GM23248 (cell line): Measurements from ENCODE around the gene GDF10. TPM values are rescaled to one million over a fixed set of nuclear protein-coding genes. Genes with fewer than 3 reads are reported as not detected.

Experiments used
- DNase-seq: peaks from one replicate; pipeline ENCODE4 v3.0.0-alpha.2; 2015
- H2AFZ ChIP-seq: fragments of 200-600 bp; sonication (generic); 2 replicates; pipeline ENCODE4 v1.6.1; 2016; ENCODE audit warnings: antibody characterized with exemption
- H3F3A ChIP-seq: fragments of 200-600 bp; sonication (generic); 2 replicates; pipeline ENCODE4 v1.6.1; 2016; ENCODE audit warnings: mild to moderate bottlenecking, antibody characterized with exemption, mixed run types; ENCODE audit not compliant: insufficient read depth
- H3K27ac ChIP-seq: fragments of 200-600 bp; sonication (generic); 2 replicates; pipeline ENCODE4 v1.5.1; 2016; ENCODE audit warnings: mild to moderate bottlenecking
- H3K27me3 ChIP-seq: fragments of 200-600 bp; sonication (generic); replicated peaks from 2 replicates; pipeline ENCODE4 v1.6.1; 2016; ENCODE audit warnings: mild to moderate bottlenecking; ENCODE audit not compliant: insufficient read depth
- H3K36me3 ChIP-seq: fragments of 200-600 bp; sonication (generic); 2 replicates; pipeline ENCODE4 v1.6.1; 2016; ENCODE audit warnings: low read depth, mild to moderate bottlenecking
- H3K4me1 ChIP-seq: fragments of 200-600 bp; sonication (generic); 2 replicates; pipeline ENCODE4 v1.6.1; 2016; ENCODE audit warnings: mild to moderate bottlenecking; ENCODE audit not compliant: insufficient read depth
- H3K4me2 ChIP-seq: fragments of 200-600 bp; sonication (generic); one replicate; pipeline ENCODE4 v1.6.1; 2016; ENCODE audit warnings: mild to moderate bottlenecking; ENCODE audit not compliant: unreplicated experiment
- H3K4me3 ChIP-seq: fragments of 200-600 bp; sonication (generic); 2 replicates; pipeline ENCODE4 v1.5.1; 2016; ENCODE audit warnings: mild to moderate bottlenecking
- H3K79me2 ChIP-seq: fragments of 200-600 bp; sonication (generic); 2 replicates; pipeline ENCODE4 v1.6.1; 2016; ENCODE audit warnings: mild to moderate bottlenecking; ENCODE audit not compliant: insufficient read depth
- H3K9ac ChIP-seq: fragments of 200-600 bp; sonication (generic); 2 replicates; pipeline ENCODE4 v1.6.1; 2016; ENCODE audit warnings: mild to moderate bottlenecking
- H3K9me2 ChIP-seq: fragments of 200-600 bp; sonication (generic); 2 replicates; pipeline ENCODE4 v1.6.1; 2016; ENCODE audit warnings: mixed run types, mild to moderate bottlenecking, moderate library complexity; ENCODE audit not compliant: insufficient read depth
- H3K9me3 ChIP-seq: fragments of 200-600 bp; sonication (generic); one replicate; pipeline ENCODE4 v1.6.1; 2017; ENCODE audit warnings: low read depth
- H4K20me1 ChIP-seq: fragments of 200-600 bp; sonication (generic); 2 replicates; pipeline ENCODE4 v1.6.0; 2016; ENCODE audit not compliant: insufficient read depth
- EZH2 ChIP-seq: fragments of 200-600 bp; sonication (generic); IDR thresholded peaks from 2 replicates; pipeline ENCODE4 v1.6.1; 2018; ENCODE audit warnings: antibody characterized with exemption, mild to moderate bottlenecking; ENCODE audit not compliant: insufficient read depth, poor library complexity, severe bottlenecking
- EZH2phosphoT487 ChIP-seq: fragments of 200-600 bp; sonication (generic); IDR thresholded peaks from 2 replicates; pipeline ENCODE4 v1.6.1; 2018; ENCODE audit warnings: antibody characterized with exemption, moderate library complexity, mild to moderate bottlenecking, low read depth; ENCODE audit not compliant: insufficient read depth
- WGBS, 2 experiments: methylation state at CpG; one replicate each; pipeline ENCODE4 v1.1.6; 2015 to 2017; ENCODE audit warnings: low lambda C conversion rate in 2 of 2, low coverage in 1 of 2; ENCODE audit errors: missing lambda C conversion rate in 2 of 2; 5-methylcytosine and 5-hydroxymethylcytosine counted together
- in situ Hi-C: fragments of 300-500 bp; cut with MboI; formaldehyde crosslinking; loops from 2 replicates; pipeline ENCODE4 v1.15.0; 2020
- polyA plus RNA-seq: library from polyadenylated mRNA; unstranded; fragments of >200 nt; fragmentation: Nextera tagmentation; extraction: Ambion mirVana; gene quantifications from 2 replicates; pipeline ENCODE4 v1.2.1, GENCODE V29; 2016
- total RNA-seq: library from RNA; depleted of rRNA; stranded (reverse); fragments of >200 nt; shearing (Covaris generic); gene quantifications from 2 replicates; pipeline ENCODE4 v1.2.3, GENCODE V29; 2014; rRNA removed

Gene GDF10, protein sequence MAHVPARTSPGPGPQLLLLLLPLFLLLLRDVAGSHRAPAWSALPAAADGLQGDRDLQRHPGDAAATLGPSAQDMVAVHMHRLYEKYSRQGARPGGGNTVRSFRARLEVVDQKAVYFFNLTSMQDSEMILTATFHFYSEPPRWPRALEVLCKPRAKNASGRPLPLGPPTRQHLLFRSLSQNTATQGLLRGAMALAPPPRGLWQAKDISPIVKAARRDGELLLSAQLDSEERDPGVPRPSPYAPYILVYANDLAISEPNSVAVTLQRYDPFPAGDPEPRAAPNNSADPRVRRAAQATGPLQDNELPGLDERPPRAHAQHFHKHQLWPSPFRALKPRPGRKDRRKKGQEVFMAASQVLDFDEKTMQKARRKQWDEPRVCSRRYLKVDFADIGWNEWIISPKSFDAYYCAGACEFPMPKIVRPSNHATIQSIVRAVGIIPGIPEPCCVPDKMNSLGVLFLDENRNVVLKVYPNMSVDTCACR
- total RNA-seq (0.22 TPM in 1 of 2 replicates, not detected in the other), polyA plus RNA-seq (0.08 TPM in 1 of 2 replicates, not detected in the other)

DNA sequence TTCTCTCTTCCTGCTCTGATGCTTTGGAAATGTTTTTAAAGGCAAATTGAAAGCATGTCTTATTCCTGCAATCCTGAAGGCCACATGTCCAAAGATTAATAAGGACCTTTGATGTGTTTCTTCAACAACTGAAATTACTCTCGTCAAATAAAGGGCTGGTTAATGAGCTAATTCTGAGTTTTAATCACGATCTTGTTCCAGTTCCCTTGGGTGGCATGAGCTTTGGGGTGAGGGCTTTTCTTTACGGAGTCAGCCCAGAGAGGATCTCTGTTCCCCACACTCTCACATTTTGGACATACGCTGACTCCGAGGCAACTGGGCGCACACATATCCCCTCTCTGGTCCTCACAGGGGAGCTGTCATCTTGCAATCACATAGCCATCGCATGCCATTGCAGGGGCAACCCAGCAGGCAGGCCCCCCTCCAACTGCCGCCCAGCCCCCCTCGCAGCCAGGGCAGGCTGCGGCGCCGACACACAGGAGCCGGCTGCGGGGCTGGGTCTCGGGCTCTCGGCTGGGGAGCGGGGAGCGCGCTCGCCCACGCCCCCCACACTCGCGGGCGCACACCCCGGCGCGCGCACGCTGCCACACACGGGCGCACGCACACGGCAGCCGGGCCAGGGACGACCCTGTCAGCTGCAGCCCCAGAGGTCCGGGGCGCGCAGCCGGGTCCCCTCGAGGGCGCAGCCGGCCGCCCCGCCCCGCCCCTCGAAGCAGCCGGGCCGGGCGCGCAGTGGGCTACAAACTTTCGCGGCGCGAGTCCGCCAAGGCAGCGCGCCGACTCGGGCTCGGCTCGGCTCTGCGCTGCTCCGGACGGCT, at the start of gene GDF10:
TSS of gene GDF10 (plus strand) at position 587 of the 818 bp plus-strand sequence. CDS start 455 bp downstream, outside the sequence.
- Histone ChIP-seq H3K4me1 (no peaks in the 10 kb centered on the region), H3K9me3 (no peaks in the 10 kb centered on the region), H3K9ac (no peak within 1 kb of the TSS), H3K79me2 (no peaks in the 10 kb centered on the region), H3K27ac (no peak within 1 kb of the TSS), H3K27me3 (peaks cover 80% of the 10 kb centered on the region), H4K20me1 (no peaks in the 10 kb centered on the region), H3K36me3 (no peaks in the 10 kb centered on the region), H3K4me3 (peak within 1 kb of the TSS; percentile 18; the same call in 1 of the 2 replicates), H3K9me2 (no peaks in the 10 kb centered on the region), H3F3A (no peaks in the 10 kb centered on the region), H3K4me2 (no peak within 1 kb of the TSS), H2AFZ (no peak within 1 kb of the TSS)
- 4 to 8% methylated on average over 33 to 62 of the region's 64 CpGs for WGBS, 2 experiments
- no peak for DNase-seq
- TF ChIP-seq EZH2phosphoT487 (no peak), EZH2 (peak; percentile 57)
- in situ Hi-C loops: loop anchor here (10.0 kb wide), 1 partner anchor 245 kb away; no protein-coding TSS in a partner anchor

DNA sequence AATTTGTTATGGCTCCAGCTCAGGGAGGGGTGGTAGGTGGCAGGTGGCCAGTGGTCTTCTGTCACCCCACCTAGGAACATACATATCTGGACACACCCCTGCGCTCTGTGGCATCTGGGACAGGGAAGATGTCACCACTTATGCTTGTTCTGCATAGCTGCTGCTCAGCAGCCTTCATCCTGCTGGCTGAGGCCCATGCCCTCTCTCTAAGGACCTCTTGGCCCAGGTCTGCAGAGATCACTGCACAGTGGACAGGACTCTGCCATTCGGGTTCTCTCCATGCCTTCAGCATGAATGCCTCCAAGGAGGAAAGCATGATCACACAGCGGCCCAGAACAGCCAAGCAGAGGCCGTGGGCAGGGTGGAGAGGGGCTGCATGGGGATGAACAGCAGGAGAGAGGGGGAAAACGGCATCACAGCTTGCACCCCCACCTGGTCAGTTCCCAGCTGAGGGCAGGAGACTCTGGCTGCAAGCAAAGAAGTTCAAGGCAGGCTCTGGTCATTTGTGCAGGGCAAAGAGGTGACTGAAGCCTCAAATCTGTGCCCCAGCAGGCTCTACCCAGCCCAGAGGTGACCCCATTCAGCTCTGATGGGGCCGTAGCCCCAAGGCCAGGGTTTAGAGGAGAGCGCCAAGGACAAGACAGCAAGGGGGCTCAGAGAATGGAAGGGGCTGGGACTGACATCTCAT, 47.8 kb upstream of the GDF10 start:
- Histone ChIP-seq H3K4me3 (no peak overlapping the region), H3K4me2 (no peak overlapping the region), H3K4me1 (no peaks in the 10 kb centered on the region), H3K9ac (no peak overlapping the region), H3K27ac (no peak overlapping the region), H3K9me2 (no peaks in the 10 kb centered on the region), H3K27me3 (peaks cover 14% of the 10 kb centered on the region), H3K9me3 (no peaks in the 10 kb centered on the region), H3F3A (no peaks in the 10 kb centered on the region), H2AFZ (no peak overlapping the region), H3K36me3 (no peaks in the 10 kb centered on the region), H4K20me1 (no peaks in the 10 kb centered on the region), H3K79me2 (no peaks in the 10 kb centered on the region)
- in situ Hi-C loops: no loop called here
- DNase-seq: no peak
- TF ChIP-seq EZH2phosphoT487 (no peak), EZH2 (no peak)
- WGBS, 2 experiments: 58 to 66% methylated on average over 7 of the region's 7 CpGs

DNA sequence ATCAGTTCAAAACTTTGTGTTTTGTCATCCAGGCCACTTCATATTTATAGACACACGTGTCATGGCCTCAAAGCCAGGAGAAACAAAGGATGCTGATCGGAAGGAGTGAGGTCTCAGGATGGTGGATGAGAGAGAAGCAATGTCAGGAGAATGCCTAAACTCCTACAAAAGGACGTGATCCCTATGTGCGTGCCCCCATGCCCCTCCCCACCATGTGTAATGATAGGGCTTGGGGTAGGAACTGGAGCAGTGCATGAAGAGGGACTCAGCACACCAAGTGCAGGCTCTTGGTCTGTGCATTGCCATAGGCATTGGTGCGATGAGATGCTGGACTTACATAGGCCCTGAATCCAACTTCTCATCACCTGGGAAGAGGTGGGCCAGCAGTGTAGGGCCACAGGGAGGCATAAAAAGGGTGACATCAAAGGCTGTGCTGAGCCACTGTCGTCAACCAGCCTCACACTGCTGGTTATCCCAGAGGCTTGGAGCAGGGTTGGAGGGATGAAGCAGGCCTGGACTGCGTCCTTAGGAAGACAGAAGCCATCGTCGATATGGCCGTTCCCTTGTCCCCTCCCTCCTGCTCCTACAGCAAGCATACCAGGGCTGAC, 46.9 kb upstream of the GDF10 start:
- Histone ChIP-seq H3K9me2 (no peaks in the 10 kb centered on the region), H4K20me1 (no peaks in the 10 kb centered on the region), H3K79me2 (no peaks in the 10 kb centered on the region), H3K27me3 (peaks cover 14% of the 10 kb centered on the region), H3K9me3 (no peaks in the 10 kb centered on the region), H3K36me3 (no peaks in the 10 kb centered on the region), H3K4me3 (no peak overlapping the region), H3K4me2 (no peak overlapping the region), H2AFZ (no peak overlapping the region), H3K9ac (no peak overlapping the region), H3F3A (peaks cover 4% of the 10 kb centered on the region; the same call in 1 of the 2 replicates), H3K4me1 (no peaks in the 10 kb centered on the region), H3K27ac (no peak overlapping the region)
- in situ Hi-C loops: no loop called here
- TF ChIP-seq EZH2phosphoT487: no peak
- TF ChIP-seq EZH2: no peak
- no peak for DNase-seq
- WGBS, 2 experiments: 67 to 68% methylated on average over 10 of the region's 10 CpGs
